CD4-positive, alpha-beta T cell (primary cell): ENCODE results near the gene TFEB. TPM values are rescaled to one million over a fixed set of nuclear protein-coding genes. Genes with fewer than 3 reads are reported as not detected.

Source experiments
- ATAC-seq: fragments of 200-7000 bp; cut with Tn5 transposase; one replicate; pipeline ENCODE4 v1.10.0; 2022; ENCODE audit warnings: mild to moderate bottlenecking; ENCODE audit not compliant: poor library complexity
- CTCF ChIA-PET: fragments of 350-600 bp; sonication (Branson Sonifier 250); formaldehyde crosslinking; loops from one replicate; lab custom pipeline; 2021; ENCODE audit warnings: antibody characterized with exemption, inconsistent platforms; lab: Charles Lee
- POLR2A ChIA-PET: fragments of 350-600 bp; sonication (Branson Sonifier 250); formaldehyde crosslinking; loops from one replicate; lab custom pipeline; 2021; ENCODE audit warnings: antibody characterized with exemption, inconsistent platforms; lab: Charles Lee
- DNase-seq, 14 experiments: peaks; one replicate each; pipeline ENCODE4 v3.0.0-alpha.2; 2013 to 2020; ENCODE audit warnings: mixed read lengths in 2 of 14
- H3K27ac ChIP-seq, 2 donors: one replicate each; pipeline versions ENCODE4 v1.5.1 to v1.7.0; 2013; ENCODE audit warnings: low read length in 2 of 2, low read depth in 1 of 2, mild to moderate bottlenecking in 1 of 2
- H3K27me3 ChIP-seq, 2 experiments: 1 replicate in 1 of 2; 2 replicates in 1 of 2; pipeline versions ENCODE4 v1.6.1 to v1.7.0; 2013; ENCODE audit warnings: low read length in 2 of 2, control low read depth in 1 of 2, mild to moderate bottlenecking in 1 of 2, moderate library complexity in 1 of 2; ENCODE audit not compliant: insufficient read depth in 2 of 2, control insufficient read depth in 1 of 2
- H3K36me3 ChIP-seq: one replicate; pipeline ENCODE4 v1.6.1; 2013; ENCODE audit warnings: low read length, control low read depth; ENCODE audit not compliant: insufficient read depth
- H3K4me1 ChIP-seq: one replicate; pipeline ENCODE4 v1.6.1; 2013; ENCODE audit warnings: low read length, control low read depth; ENCODE audit not compliant: insufficient read depth
- H3K4me3 ChIP-seq: one replicate; pipeline ENCODE4 v1.5.1; 2013; ENCODE audit warnings: mild to moderate bottlenecking, low read length, moderate library complexity
- H3K9me3 ChIP-seq, 2 experiments: 1 replicate in 1 of 2; 2 replicates in 1 of 2; pipeline versions ENCODE4 v1.6.1 to v1.7.0; 2013; ENCODE audit warnings: low read length in 2 of 2, mild to moderate bottlenecking in 2 of 2, control low read depth in 1 of 2, moderate library complexity in 1 of 2; ENCODE audit not compliant: control insufficient read depth in 1 of 2, insufficient read depth in 1 of 2
- H3K27ac Mint-ChIP-seq: one replicate; pipeline ENCODE4 v1.8.0; 2020; ENCODE audit warnings: mixed read lengths
- H3K27me3 Mint-ChIP-seq: one replicate; pipeline ENCODE4 v1.8.0; 2021; ENCODE audit warnings: mixed read lengths
- H3K36me3 Mint-ChIP-seq: one replicate; pipeline ENCODE4 v1.8.0; 2021; ENCODE audit warnings: low read depth, mixed read lengths
- H3K4me1 Mint-ChIP-seq: one replicate; pipeline ENCODE4 v1.8.0; 2021; ENCODE audit warnings: low read depth, mixed read lengths
- H3K4me3 Mint-ChIP-seq: one replicate; pipeline ENCODE4 v1.8.0; 2020; ENCODE audit warnings: mild to moderate bottlenecking, mixed read lengths
- H3K9me3 Mint-ChIP-seq: one replicate; pipeline ENCODE4 v1.8.0; 2020; ENCODE audit warnings: mixed read lengths
- CTCF ChIP-seq: fragments of 200-600 bp; IDR thresholded peaks from one replicate; pipeline ENCODE4 v1.8.0; 2022; ENCODE audit warnings: antibody characterized with exemption, mild to moderate bottlenecking
- intact Hi-C, 2 experiments: fragments of 100-400 bp; cut with DNase I in 1 of 2; cut with micrococcal nuclease in 1 of 2; formaldehyde crosslinking; loops; one replicate each; pipeline versions ENCODE4 v1.15.1 to v1.9.0; 2023 to 2025; cut with DNase I, micrococcal nuclease
- total RNA-seq, 174 experiments: library from RNA in 2 of 174; stranded (reverse) in 2 of 174; gene quantifications; one replicate each; pipeline ENCODE4 v1.2.3 and lab custom pipeline; 2021 to 2026

TFEB gene
- total RNA-seq, 2 experiments from 2014 or later = 23.8 to 24.1 TPM

- Mint-ChIP-seq H3K4me3 (no peak overlapping the region), H3K27me3 (no peaks in the 10 kb centered on the region), H3K36me3 (no peaks in the 10 kb centered on the region), H3K9me3 (no peaks in the 10 kb centered on the region), H3K27ac (no peak overlapping the region), H3K4me1 (no peaks in the 10 kb centered on the region)
- Histone ChIP-seq H3K9me3 (no peaks in the 10 kb centered on the region), H3K4me3 (no peak overlapping the region), H3K27ac (no peak overlapping the region), H3K4me1 (no peaks in the 10 kb centered on the region), H3K36me3 (no peaks in the 10 kb centered on the region), H3K27me3 (no peaks in the 10 kb centered on the region)
- ATAC-seq = no peak
- intact Hi-C loops = no loop called here
- TF ChIP-seq CTCF = no peak
- DNase-seq = no peak
- POLR2A ChIA-PET = no interaction called here
- CTCF ChIA-PET = no interaction called here
Measured at GRCh38 chr6:41763470-41763869, 28.1 kb upstream of the TFEB start.

GRCh38 chr6:41759905-41760579, 24.6 kb upstream of the TFEB start:
- DNase-seq (no peak), ATAC-seq (no peak)
- no peak overlapping the region for H3K4me3 Mint-ChIP-seq
- no peak overlapping the region for H3K27ac ChIP-seq
- H3K4me3 ChIP-seq = no peak overlapping the region
- H3K4me1 Mint-ChIP-seq = no peaks in the 10 kb centered on the region
- no peaks in the 10 kb centered on the region for H3K9me3 ChIP-seq
- no peak overlapping the region for H3K27ac Mint-ChIP-seq
- no peaks in the 10 kb centered on the region for H3K27me3 ChIP-seq
- no peaks in the 10 kb centered on the region for H3K9me3 Mint-ChIP-seq
- H3K36me3 Mint-ChIP-seq = no peaks in the 10 kb centered on the region
- ChIA-PET CTCF (no interaction called here), POLR2A (no interaction called here)
- no peaks in the 10 kb centered on the region for H3K4me1 ChIP-seq
- no peaks in the 10 kb centered on the region for H3K36me3 ChIP-seq
- intact Hi-C loops = no loop called here
- no peak for TF ChIP-seq CTCF
- no peaks in the 10 kb centered on the region for H3K27me3 Mint-ChIP-seq

GRCh38 chr6:41759106-41759904, 23.9 kb upstream of the TFEB start:
- Mint-ChIP-seq H3K4me3 (no peak overlapping the region), H3K27me3 (no peaks in the 10 kb centered on the region), H3K36me3 (no peaks in the 10 kb centered on the region), H3K9me3 (no peaks in the 10 kb centered on the region), H3K4me1 (no peaks in the 10 kb centered on the region), H3K27ac (no peak overlapping the region)
- ChIA-PET POLR2A (no interaction called here), CTCF (no interaction called here)
- intact Hi-C loops = no loop called here
- H3K4me1 ChIP-seq = no peaks in the 10 kb centered on the region
- no peaks in the 10 kb centered on the region for H3K36me3 ChIP-seq
- no peak for TF ChIP-seq CTCF
- no peaks in the 10 kb centered on the region for H3K27me3 ChIP-seq
- DNase-seq (no peak), ATAC-seq (no peak)
- H3K27ac ChIP-seq = no peak overlapping the region
- no peaks in the 10 kb centered on the region for H3K9me3 ChIP-seq
- no peak overlapping the region for H3K4me3 ChIP-seq
